Activated naive CD4-positive, alpha-beta T cell treated with anti-CD3 and anti-CD28 coated beads for 36 hours (primary cell): Measurements from ENCODE around the gene FAAP100. TPM values are rescaled to one million over a fixed set of nuclear protein-coding genes. Genes with fewer than 3 reads are reported as not detected.

Experiments
- CTCF ChIA-PET: fragments of 350-600 bp; sonication (Branson Sonifier 250); formaldehyde crosslinking; loops from one replicate; lab custom pipeline; 2021; ENCODE audit warnings: antibody characterized with exemption; lab: Charles Lee
- DNase-seq: peaks from one replicate; pipeline ENCODE4 v3.0.0-alpha.2; 2020
- H3K27ac Mint-ChIP-seq: one replicate; pipeline ENCODE4 v1.8.0; 2021; ENCODE audit warnings: mild to moderate bottlenecking, mixed read lengths
- H3K27me3 Mint-ChIP-seq: one replicate; pipeline ENCODE4 v1.8.0; 2021; ENCODE audit warnings: low read depth, mixed read lengths
- H3K36me3 Mint-ChIP-seq: one replicate; pipeline ENCODE4 v1.8.0; 2021; ENCODE audit warnings: low read depth, mixed read lengths
- H3K4me1 Mint-ChIP-seq: one replicate; pipeline ENCODE4 v1.8.0; 2021; ENCODE audit warnings: low read depth, mixed read lengths
- H3K4me3 Mint-ChIP-seq: one replicate; pipeline ENCODE4 v1.8.0; 2021; ENCODE audit warnings: mild to moderate bottlenecking, moderate library complexity, mixed read lengths
- H3K9me3 Mint-ChIP-seq: one replicate; pipeline ENCODE4 v1.8.0; 2021; ENCODE audit warnings: mixed read lengths
- intact Hi-C: fragments of 100-400 bp; cut with micrococcal nuclease; formaldehyde crosslinking; loops from one replicate; pipeline ENCODE4 v1.15.1; 2023
- total RNA-seq, 2 experiments: library from RNA; stranded (reverse); gene quantifications; one replicate each; pipeline ENCODE4 v1.2.3, GENCODE V29; 2021

Gene FAAP100
- total RNA-seq, 2 experiments from 2014 or later, result 25.3 to 27.1 TPM

- Mint-ChIP-seq H3K27ac (no peak overlapping the region), H3K27me3 (no peaks in the 10 kb centered on the region), H3K4me3 (peak overlapping the region; percentile 83), H3K36me3 (peaks cover 13% of the 10 kb centered on the region), H3K4me1 (peaks cover 38% of the 10 kb centered on the region), H3K9me3 (no peaks in the 10 kb centered on the region)
- no peak for DNase-seq
- intact Hi-C loops, result loop anchor here (5.0 kb wide), 2 partner anchors 117 to 152 kb away; partner anchors contain the start of genes CCDC137, MRPL12 and OXLD1
- CTCF ChIA-PET, result no interaction called here
Observed at GRCh38 chr17:81549826-81550225, 2.3 kb downstream of the FAAP100 start.

- Mint-ChIP-seq H3K27ac (no peak overlapping the region), H3K4me1 (peaks cover 34% of the 10 kb centered on the region), H3K9me3 (no peaks in the 10 kb centered on the region), H3K27me3 (no peaks in the 10 kb centered on the region), H3K36me3 (peaks cover 13% of the 10 kb centered on the region), H3K4me3 (no peak overlapping the region)
- intact Hi-C loops, result no loop called here
- no peak for DNase-seq
- CTCF ChIA-PET, result no interaction called here
Observed at GRCh38 chr17:81549031-81549557, 3.1 kb downstream of the FAAP100 start.

GRCh38 chr17:81547614-81547982, 4.6 kb downstream of the FAAP100 start:
- Mint-ChIP-seq H3K27ac (no peak overlapping the region), H3K4me1 (peaks cover 24% of the 10 kb centered on the region), H3K36me3 (peaks cover 14% of the 10 kb centered on the region), H3K9me3 (no peaks in the 10 kb centered on the region), H3K4me3 (no peak overlapping the region), H3K27me3 (no peaks in the 10 kb centered on the region)
- CTCF ChIA-PET, result no interaction called here
- intact Hi-C loops, result no loop called here
- DNase-seq, result no peak

- Mint-ChIP-seq H3K27ac (no peak overlapping the region), H3K36me3 (peaks cover 16% of the 10 kb centered on the region), H3K27me3 (no peaks in the 10 kb centered on the region), H3K4me1 (peaks cover 24% of the 10 kb centered on the region), H3K4me3 (no peak overlapping the region), H3K9me3 (no peaks in the 10 kb centered on the region)
- intact Hi-C loops, result no loop called here
- no peak for DNase-seq
- CTCF ChIA-PET, result no interaction called here
Observed at GRCh38 chr17:81546906-81547613, 5.1 kb downstream of the FAAP100 start.

- Mint-ChIP-seq H3K4me3 (no peak overlapping the region), H3K27ac (no peak overlapping the region), H3K27me3 (no peaks in the 10 kb centered on the region), H3K4me1 (peaks cover 12% of the 10 kb centered on the region), H3K36me3 (peaks cover 22% of the 10 kb centered on the region), H3K9me3 (no peaks in the 10 kb centered on the region)
- no peak for DNase-seq
- CTCF ChIA-PET, result interaction anchor here (1.0 kb wide), 1 partner anchor 293 kb away, joined by 3 read pairs; no protein-coding TSS in a partner anchor
- intact Hi-C loops, result no loop called here
Observed at GRCh38 chr17:81545160-81545949, 6.8 kb downstream of the FAAP100 start.

- H3K4me3 Mint-ChIP-seq, result no peak overlapping the region
- CTCF ChIA-PET, result interaction anchor here (0.7 kb wide), 1 partner anchor 8 kb away, joined by 3 read pairs; no protein-coding TSS in a partner anchor
- H3K27me3 Mint-ChIP-seq, result no peaks in the 10 kb centered on the region
- intact Hi-C loops, result no loop called here
- DNase-seq, result no peak
- H3K4me1 Mint-ChIP-seq, result peaks cover 3% of the 10 kb centered on the region
- H3K27ac Mint-ChIP-seq, result no peak overlapping the region
- H3K9me3 Mint-ChIP-seq, result no peaks in the 10 kb centered on the region
- H3K36me3 Mint-ChIP-seq, result peaks cover 17% of the 10 kb centered on the region
Observed at GRCh38 chr17:81544281-81544974, 7.7 kb downstream of the FAAP100 start.

GRCh38 chr17:81543756-81544155, 8.4 kb downstream of the FAAP100 start:
- CTCF ChIA-PET, result interaction anchor here (0.7 to 1.2 kb wide), 2 partner anchors 9 to 25 kb away, joined by 3 read pairs; no protein-coding TSS in a partner anchor
- Mint-ChIP-seq H3K4me3 (no peak overlapping the region), H3K9me3 (no peaks in the 10 kb centered on the region), H3K27me3 (no peaks in the 10 kb centered on the region), H3K27ac (no peak overlapping the region), H3K36me3 (peaks cover 12% of the 10 kb centered on the region), H3K4me1 (no peaks in the 10 kb centered on the region)
- intact Hi-C loops, result no loop called here
- DNase-seq, result no peak

GRCh38 chr17:81543339-81543675, 8.8 kb downstream of the FAAP100 start:
- CTCF ChIA-PET, result interaction anchor here (1.2 kb wide), 1 partner anchor 24 kb away, joined by 3 read pairs; no protein-coding TSS in a partner anchor
- Mint-ChIP-seq H3K4me3 (no peak overlapping the region), H3K27me3 (no peaks in the 10 kb centered on the region), H3K9me3 (no peaks in the 10 kb centered on the region), H3K4me1 (no peaks in the 10 kb centered on the region), H3K36me3 (peaks cover 12% of the 10 kb centered on the region), H3K27ac (no peak overlapping the region)
- no peak for DNase-seq
- intact Hi-C loops, result no loop called here

GRCh38 chr17:81542431-81543338, 9.5 kb downstream of the FAAP100 start:
- no peak overlapping the region for H3K4me3 Mint-ChIP-seq
- no peak for DNase-seq
- no peak overlapping the region for H3K27ac Mint-ChIP-seq
- no peaks in the 10 kb centered on the region for H3K27me3 Mint-ChIP-seq
- H3K4me1 Mint-ChIP-seq, result peaks cover 1% of the 10 kb centered on the region
- peaks cover 10% of the 10 kb centered on the region for H3K36me3 Mint-ChIP-seq
- CTCF ChIA-PET, result interaction anchor here (1.2 kb wide), 1 partner anchor 24 kb away, joined by 3 read pairs; no protein-coding TSS in a partner anchor
- no peaks in the 10 kb centered on the region for H3K9me3 Mint-ChIP-seq
- intact Hi-C loops, result no loop called here

- intact Hi-C loops, result no loop called here
- Mint-ChIP-seq H3K9me3 (no peaks in the 10 kb centered on the region), H3K4me1 (peaks cover 1% of the 10 kb centered on the region), H3K36me3 (peaks cover 8% of the 10 kb centered on the region), H3K27me3 (no peaks in the 10 kb centered on the region), H3K27ac (no peak overlapping the region), H3K4me3 (no peak overlapping the region)
- CTCF ChIA-PET, result no interaction called here
- DNase-seq, result no peak
Observed at GRCh38 chr17:81541123-81541522, 11.0 kb downstream of the FAAP100 start.

- CTCF ChIA-PET, result no interaction called here
- H3K4me3 Mint-ChIP-seq, result no peak overlapping the region
- intact Hi-C loops, result no loop called here
- H3K9me3 Mint-ChIP-seq, result no peaks in the 10 kb centered on the region
- DNase-seq, result no peak
- no peak overlapping the region for H3K27ac Mint-ChIP-seq
- H3K4me1 Mint-ChIP-seq, result peaks cover 1% of the 10 kb centered on the region
- H3K36me3 Mint-ChIP-seq, result peaks cover 8% of the 10 kb centered on the region
- H3K27me3 Mint-ChIP-seq, result peaks cover 3% of the 10 kb centered on the region
Observed at GRCh38 chr17:81540676-81541027, 11.5 kb downstream of the FAAP100 start.
